Subcutaneous abdominal adipose tissue (tissue), 5 donors: ENCODE measurements around the gene SLC22A14.
"Not testable (repeated sequence)": the region's sequence is repeated elsewhere in the genome, so short reads cannot be mapped to it uniquely, and the experiment has no call there.

Source experiments
- H3K27ac ChIP-seq: one replicate; pipeline ENCODE4 v1.7.0; 2013; ENCODE audit warnings: low read depth, mild to moderate bottlenecking, inconsistent platforms, low read length, moderate library complexity
- H3K27me3 ChIP-seq, 5 donors: one replicate each; pipeline ENCODE4 v1.7.0; 2013; ENCODE audit warnings: low read length in 5 of 5, inconsistent platforms in 1 of 5; ENCODE audit not compliant: control insufficient read depth in 5 of 5, insufficient read depth in 4 of 5
- H3K36me3 ChIP-seq, 5 donors: one replicate each; pipeline ENCODE4 v1.7.0; 2013; ENCODE audit warnings: low read length in 5 of 5; ENCODE audit not compliant: control insufficient read depth in 5 of 5, insufficient read depth in 5 of 5
- H3K4me1 ChIP-seq, 5 donors: one replicate each; pipeline ENCODE4 v1.7.0; 2013; ENCODE audit warnings: low read length in 5 of 5, mild to moderate bottlenecking in 3 of 5, moderate library complexity in 1 of 5; ENCODE audit not compliant: control insufficient read depth in 5 of 5, insufficient read depth in 5 of 5
- H3K4me3 ChIP-seq, 5 donors: one replicate each; pipeline ENCODE4 v1.7.0; 2013; ENCODE audit warnings: low read length in 5 of 5, low read depth in 1 of 5
- H3K9ac ChIP-seq, 5 donors: one replicate each; pipeline ENCODE4 v1.7.0; 2013; ENCODE audit warnings: low read length in 5 of 5, mild to moderate bottlenecking in 4 of 5, moderate library complexity in 3 of 5
- H3K9me3 ChIP-seq, 5 donors: one replicate each; pipeline ENCODE4 v1.7.0; 2013; ENCODE audit warnings: low read length in 5 of 5; ENCODE audit not compliant: control insufficient read depth in 5 of 5
- donor health status: healthy.
- donor health status: healthy.
- donor health status: healthy.
- donor health status: healthy.
- donor health status: healthy.

SLC22A14 gene, protein sequence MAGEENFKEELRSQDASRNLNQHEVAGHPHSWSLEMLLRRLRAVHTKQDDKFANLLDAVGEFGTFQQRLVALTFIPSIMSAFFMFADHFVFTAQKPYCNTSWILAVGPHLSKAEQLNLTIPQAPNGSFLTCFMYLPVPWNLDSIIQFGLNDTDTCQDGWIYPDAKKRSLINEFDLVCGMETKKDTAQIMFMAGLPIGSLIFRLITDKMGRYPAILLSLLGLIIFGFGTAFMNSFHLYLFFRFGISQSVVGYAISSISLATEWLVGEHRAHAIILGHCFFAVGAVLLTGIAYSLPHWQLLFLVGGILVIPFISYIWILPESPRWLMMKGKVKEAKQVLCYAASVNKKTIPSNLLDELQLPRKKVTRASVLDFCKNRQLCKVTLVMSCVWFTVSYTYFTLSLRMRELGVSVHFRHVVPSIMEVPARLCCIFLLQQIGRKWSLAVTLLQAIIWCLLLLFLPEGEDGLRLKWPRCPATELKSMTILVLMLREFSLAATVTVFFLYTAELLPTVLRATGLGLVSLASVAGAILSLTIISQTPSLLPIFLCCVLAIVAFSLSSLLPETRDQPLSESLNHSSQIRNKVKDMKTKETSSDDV

DNA sequence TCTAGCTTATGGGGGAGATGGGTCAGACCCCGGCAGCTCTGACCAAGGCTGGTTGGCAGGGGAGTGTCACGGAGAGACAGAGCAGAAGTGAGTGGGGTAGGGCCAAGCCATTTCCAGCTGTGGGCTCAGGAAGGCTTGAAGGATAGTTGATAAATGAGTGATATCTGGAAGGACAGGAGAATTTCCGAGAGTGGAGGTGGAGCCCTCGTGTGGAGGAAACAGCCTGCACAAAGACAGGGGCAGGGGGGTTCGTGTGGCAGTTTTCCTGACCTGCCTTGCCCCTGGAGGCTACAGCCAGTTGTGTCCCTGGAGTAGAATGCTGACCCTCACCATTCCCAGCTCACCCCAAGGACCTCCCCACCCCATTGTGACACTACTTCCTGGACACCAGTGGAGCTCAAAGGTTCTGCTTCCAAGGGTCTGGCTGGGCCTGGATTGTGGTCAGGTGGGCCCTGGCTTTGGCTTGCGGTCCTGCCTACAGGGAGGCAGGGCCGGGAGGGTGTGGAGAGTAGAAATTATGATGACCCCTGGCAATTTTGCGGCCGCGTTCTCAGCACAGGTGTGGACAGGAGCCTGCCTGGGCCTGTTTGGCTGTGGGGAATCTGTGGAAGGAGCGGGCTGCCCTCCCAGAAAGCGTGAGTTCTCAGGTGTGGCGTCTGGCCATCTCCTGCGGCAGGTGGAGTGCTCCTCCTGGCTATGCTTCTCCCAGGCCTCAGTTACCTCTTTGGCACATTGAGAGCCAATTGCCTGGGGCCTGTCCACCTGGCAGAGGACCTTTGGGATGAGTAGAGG, at the start of gene SLC22A14:
Gene SLC22A14 (plus strand): TSS at position 400 of the 792 bp plus-strand sequence. CDS start 23,733 bp downstream, outside the sequence.
- Histone ChIP-seq H3K9ac (no peak within 1 kb of the TSS), H3K4me1 (peaks cover 2 to 21% (median 20%) of the 10 kb centered on the region in 5 donors), H3K27ac (peak within 1 kb of the TSS; percentile 28), H3K36me3 (peaks cover 0 to 9% (median 4%) of the 10 kb centered on the region in 5 donors), H3K27me3 (no peaks in the 10 kb centered on the region), H3K4me3 (no peak within 1 kb of the TSS), H3K9me3 (peaks cover 0 to 3% (median 0%) of the 10 kb centered on the region in 5 donors)

DNA sequence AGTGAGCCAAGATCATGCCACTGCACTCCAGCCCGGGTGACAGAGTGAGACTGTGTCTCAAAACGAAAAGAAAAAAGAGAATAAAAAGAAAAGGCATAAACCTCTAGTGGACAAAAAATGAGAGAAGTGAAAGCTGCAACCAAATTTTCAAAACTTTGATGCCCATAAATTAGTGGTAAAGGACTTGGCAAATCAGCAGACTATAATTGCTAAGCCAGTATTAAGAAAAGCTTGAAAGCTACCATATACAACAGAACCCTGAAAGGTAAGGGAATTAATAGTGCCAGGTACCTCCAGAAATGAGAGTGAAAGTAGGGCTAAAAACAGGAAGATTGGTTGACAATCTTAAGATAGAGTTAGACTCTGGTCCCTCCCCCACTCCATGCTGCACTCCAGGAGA, 49.4 kb upstream of the SLC22A14 start:
- no peak overlapping the region for H3K27ac ChIP-seq
- no peak overlapping the region for H3K4me3 ChIP-seq
- H3K36me3 ChIP-seq, result peaks cover 24 to 34% (median 31%) of the 10 kb centered on the region in 5 donors
- peaks cover 0 to 4% (median 2%) of the 10 kb centered on the region in 5 donors for H3K4me1 ChIP-seq
- H3K27me3 ChIP-seq, result no peaks in the 10 kb centered on the region
- peaks cover 0 to 7% (median 0%) of the 10 kb centered on the region in 5 donors for H3K9me3 ChIP-seq
- no peak overlapping the region for H3K9ac ChIP-seq

DNA sequence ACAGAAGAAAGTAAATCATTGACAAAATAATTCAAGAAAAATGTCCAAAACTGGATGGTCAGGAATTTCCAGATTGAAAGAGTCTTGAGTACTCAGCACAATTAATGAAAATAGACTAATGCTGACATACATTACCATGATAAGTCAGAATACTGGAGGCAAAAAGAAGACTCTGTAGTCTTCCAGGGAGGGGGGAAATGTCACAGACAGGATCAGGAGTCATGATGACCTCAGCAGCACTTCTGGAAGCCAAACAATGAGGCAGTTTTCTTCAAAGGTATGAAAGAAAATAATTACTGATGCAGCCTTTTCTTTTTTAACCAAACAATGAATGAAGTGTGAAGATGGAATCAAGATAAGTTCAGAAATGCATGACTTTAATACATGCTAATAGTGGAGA, 46.6 kb upstream of the SLC22A14 start:
- Histone ChIP-seq H3K4me3 (no peak overlapping the region), H3K4me1 (no peaks in the 10 kb centered on the region), H3K27ac (no peak overlapping the region), H3K9me3 (peaks cover 0 to 16% (median 5%) of the 10 kb centered on the region in 5 donors), H3K9ac (no peak overlapping the region), H3K27me3 (no peaks in the 10 kb centered on the region), H3K36me3 (peaks cover 23 to 44% (median 34%) of the 10 kb centered on the region in 5 donors)

DNA sequence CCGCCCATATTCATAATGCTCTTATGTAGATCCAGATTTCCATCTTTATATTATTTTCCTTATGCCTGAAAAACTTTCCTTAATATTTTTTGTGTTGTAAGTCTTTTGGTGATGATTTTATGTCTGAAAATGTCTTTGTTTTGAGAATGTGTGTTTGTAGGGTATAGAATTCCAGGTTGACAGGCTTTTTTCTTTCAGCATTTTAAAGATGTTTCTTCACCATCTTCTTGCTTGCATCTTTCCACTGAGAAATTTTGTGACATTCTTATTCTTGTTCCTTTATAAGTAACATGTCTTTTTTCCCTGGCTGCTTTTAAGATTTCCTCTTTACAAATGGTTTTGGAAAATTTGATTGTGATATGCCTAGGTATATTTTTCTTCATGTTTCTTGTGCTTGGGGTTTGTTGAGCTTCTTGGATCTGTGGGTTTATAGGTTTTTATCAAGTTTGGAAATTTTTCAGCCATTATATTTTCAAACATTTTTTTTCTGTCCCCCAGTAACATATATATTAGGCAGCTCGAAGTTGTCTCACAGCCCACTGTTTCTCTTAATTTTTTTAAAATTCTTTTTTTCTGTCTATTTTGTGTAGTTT, 43.6 kb upstream of the SLC22A14 start:
- Histone ChIP-seq H3K4me1 (no peaks in the 10 kb centered on the region), H3K27ac (no peak overlapping the region), H3K4me3 (no peak overlapping the region), H3K9me3 (peaks cover 0 to 16% (median 5%) of the 10 kb centered on the region in 5 donors), H3K9ac (no peak overlapping the region), H3K27me3 (no peaks in the 10 kb centered on the region), H3K36me3 (peaks cover 17 to 45% (median 30%) of the 10 kb centered on the region in 5 donors)

DNA sequence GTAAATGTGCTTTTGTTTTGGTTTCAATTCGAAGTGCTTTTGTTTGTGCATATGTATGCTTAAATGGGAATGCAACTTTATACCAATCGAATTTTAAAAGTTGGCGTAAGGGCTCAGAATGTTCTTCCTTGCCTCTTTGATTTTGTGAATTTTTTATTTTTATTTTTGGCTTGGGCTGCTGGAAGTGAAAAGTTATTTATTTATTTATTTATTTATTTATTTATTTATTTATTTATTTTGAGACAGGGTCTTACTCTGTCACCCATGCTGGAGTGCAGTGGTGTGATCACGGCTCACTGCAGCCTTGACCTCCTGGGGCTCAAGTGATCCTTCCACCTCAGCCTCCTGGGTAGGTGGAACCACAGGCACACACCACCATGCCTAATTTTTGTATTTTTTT, 39.3 kb upstream of the SLC22A14 start:
- H3K27me3 ChIP-seq, H3K27ac ChIP-seq, H3K9ac ChIP-seq, H3K4me3 ChIP-seq, H3K9me3 ChIP-seq: not testable (repeated sequence)
- Histone ChIP-seq H3K4me1 (peaks cover 0 to 11% (median 3%) of the 10 kb centered on the region in 5 donors), H3K36me3 (peaks cover 2 to 37% (median 26%) of the 10 kb centered on the region in 5 donors)

DNA sequence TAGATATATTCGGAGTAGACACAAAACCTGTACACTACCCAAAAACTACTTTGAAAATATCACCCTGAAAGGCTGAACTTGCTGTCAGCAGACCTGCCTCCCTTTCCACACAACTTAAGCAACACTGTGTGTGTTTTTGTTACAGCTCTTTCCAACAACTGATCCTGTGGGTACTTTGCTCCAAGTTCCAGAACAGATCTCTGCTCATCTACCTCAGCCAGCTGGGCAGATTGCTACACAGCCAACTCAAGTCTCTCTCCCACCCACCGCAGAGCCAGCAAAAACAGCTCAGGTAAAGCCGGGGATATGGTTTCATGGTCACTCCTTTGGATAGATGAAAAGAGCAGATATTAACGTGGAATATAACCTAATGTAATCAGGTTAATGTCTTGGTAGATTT, 36.2 kb upstream of the SLC22A14 start:
- no peaks in the 10 kb centered on the region for H3K9me3 ChIP-seq
- H3K36me3 ChIP-seq, result peaks cover 8 to 43% (median 36%) of the 10 kb centered on the region in 5 donors
- H3K27me3 ChIP-seq, result no peaks in the 10 kb centered on the region

DNA sequence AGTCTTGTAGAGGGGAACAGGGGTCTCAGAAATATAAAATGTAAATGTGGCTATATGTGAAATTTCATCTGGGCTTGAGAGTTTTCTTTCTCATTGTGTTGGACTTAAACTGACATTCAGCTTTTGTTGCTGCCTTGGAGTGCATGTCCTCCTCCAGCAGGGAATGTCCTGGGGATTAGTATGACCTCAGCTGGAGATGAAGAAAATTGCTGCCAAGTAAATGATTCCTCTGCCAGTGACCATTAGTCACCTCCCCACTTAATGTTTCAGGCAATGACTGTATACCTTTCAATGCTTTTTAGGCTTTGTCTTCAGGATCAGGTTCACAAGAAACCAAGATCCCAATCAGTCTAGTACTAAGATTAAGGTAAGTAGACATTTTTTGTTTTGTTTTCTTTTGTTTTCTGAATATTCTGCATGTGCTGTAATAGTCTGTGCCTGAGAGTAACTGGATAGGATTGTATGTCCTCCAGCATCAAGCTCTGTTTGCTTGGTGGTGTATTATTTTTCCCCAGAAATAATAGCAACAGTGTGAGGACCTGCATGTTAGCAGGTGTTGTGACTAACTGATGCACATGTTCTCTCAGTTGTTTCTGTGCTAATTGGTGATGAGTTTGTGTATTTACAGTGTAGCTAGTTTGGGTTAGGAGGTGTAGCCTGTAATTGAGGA, 34.6 kb upstream of the SLC22A14 start:
- peak overlapping the region; percentile 21 for H3K27ac ChIP-seq
- no peak overlapping the region for H3K4me3 ChIP-seq
- no peaks in the 10 kb centered on the region for H3K27me3 ChIP-seq
- peak overlapping the region in 1 of 5 donors; percentile 33 for H3K9ac ChIP-seq
- H3K4me1 ChIP-seq, result peaks cover 0 to 11% (median 4%) of the 10 kb centered on the region in 5 donors
- H3K36me3 ChIP-seq, result peaks cover 24 to 59% (median 38%) of the 10 kb centered on the region in 5 donors
- H3K9me3 ChIP-seq, result no peaks in the 10 kb centered on the region

More for the DNA sequence above, 36.2 kb upstream of the SLC22A14 start:
- Histone ChIP-seq H3K9ac (no peak overlapping the region), H3K4me3 (no peak overlapping the region), H3K27ac (no peak overlapping the region), H3K4me1 (peaks cover 0 to 11% (median 4%) of the 10 kb centered on the region in 5 donors)

DNA sequence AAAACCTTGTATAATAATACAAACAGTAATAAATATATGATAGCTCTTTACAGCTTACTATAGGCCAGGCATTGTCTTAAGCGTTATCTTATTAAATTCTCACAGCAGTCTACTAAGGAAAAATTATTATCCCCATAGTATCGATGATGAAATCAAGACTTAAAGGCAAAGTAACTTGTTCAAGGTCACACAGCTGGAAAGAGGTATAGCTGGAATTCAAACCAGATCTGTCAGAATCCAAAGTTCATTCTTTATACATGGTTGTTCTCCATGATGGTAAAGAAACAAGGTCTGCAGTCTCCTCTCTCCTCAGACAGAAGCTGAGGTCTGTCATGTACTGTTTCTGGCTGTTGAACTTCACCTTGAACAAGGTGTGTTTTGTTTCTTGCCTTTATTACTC, 31.9 kb upstream of the SLC22A14 start:
- Histone ChIP-seq H3K36me3 (peaks cover 43 to 81% (median 54%) of the 10 kb centered on the region in 5 donors), H3K27me3 (no peaks in the 10 kb centered on the region), H3K4me1 (peaks cover 0 to 18% (median 9%) of the 10 kb centered on the region in 5 donors), H3K27ac (no peak overlapping the region), H3K9ac (no peak overlapping the region), H3K4me3 (no peak overlapping the region), H3K9me3 (no peaks in the 10 kb centered on the region)

DNA sequence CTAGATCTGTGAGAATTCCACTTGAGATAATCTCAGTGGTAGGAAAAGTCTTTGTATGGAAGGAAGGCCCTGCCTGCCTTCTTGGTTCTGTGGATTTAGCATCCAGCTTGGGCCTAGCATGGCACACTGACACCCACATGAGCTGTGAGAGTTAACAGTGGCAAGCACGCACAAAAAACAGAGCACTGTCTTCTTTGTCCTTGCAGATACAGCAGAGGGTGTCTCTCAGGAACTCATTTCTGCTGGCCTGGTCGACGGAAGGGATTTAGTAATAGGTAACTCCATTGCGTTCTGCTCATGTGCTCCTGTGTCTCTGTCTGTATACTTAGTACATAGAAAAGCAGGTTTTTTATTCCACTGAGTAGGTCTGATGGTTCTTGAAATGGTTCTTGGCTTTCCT, 30.9 kb upstream of the SLC22A14 start:
- H3K36me3 ChIP-seq, result peaks cover 43 to 74% (median 50%) of the 10 kb centered on the region in 5 donors
- H3K27me3 ChIP-seq, result no peaks in the 10 kb centered on the region
- H3K4me3 ChIP-seq, result no peak overlapping the region
- H3K9ac ChIP-seq, result no peak overlapping the region
- peaks cover 3 to 28% (median 17%) of the 10 kb centered on the region in 5 donors for H3K4me1 ChIP-seq
- no peak overlapping the region for H3K27ac ChIP-seq
- H3K9me3 ChIP-seq, result no peaks in the 10 kb centered on the region
